HG03175 (cell line): ENCODE data around the gene FMNL2.

Experiments
- ATAC-seq: cut with Tn5 transposase; IDR thresholded peaks from one replicate; pipeline ENCODE4 v1.9.1; 2021; ENCODE audit warnings: mild to moderate bottlenecking, moderate library complexity; ENCODE audit not compliant: unreplicated experiment

FMNL2 gene

DNA sequence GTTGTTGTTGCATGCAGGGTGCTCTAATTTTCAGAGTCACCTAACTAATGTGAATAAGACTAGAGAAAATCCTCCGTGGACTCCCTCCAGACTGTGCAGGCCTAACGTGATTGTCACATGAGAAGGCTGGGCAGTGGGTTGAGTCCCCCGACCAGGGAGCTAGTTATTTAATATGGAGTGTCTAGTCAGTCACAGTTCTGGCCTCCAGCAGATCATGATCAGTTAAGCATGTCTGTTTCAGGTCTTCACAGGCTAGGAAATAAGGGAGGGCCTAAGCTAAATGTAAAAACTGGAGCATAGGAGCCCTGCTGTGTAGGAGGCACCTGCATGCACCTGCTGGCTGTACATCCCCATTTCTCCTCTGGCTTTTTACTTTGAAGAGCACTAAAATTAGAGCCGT is 295.5 kb downstream of the FMNL2 start:
- ATAC-seq: no peak

DNA sequence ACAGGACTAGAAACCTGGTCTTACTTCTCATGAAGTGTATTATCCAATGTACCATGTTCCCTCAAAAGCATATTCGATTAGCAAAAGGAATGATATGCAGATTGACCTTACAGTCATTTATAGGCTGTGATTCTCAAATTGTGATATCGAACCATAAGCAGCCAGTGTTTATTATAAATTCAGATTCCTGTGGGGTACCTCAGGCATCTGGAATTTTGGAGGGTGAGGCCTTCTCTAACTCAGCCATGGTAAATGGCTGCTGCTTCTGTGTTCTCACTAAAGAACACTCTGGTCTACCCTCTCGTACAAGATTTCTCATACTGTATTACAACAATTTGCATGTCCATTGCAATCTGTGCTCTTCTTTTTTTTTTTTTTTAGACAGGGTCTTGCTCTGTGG is 297.8 kb downstream of the FMNL2 start:
- ATAC-seq: no peak

DNA sequence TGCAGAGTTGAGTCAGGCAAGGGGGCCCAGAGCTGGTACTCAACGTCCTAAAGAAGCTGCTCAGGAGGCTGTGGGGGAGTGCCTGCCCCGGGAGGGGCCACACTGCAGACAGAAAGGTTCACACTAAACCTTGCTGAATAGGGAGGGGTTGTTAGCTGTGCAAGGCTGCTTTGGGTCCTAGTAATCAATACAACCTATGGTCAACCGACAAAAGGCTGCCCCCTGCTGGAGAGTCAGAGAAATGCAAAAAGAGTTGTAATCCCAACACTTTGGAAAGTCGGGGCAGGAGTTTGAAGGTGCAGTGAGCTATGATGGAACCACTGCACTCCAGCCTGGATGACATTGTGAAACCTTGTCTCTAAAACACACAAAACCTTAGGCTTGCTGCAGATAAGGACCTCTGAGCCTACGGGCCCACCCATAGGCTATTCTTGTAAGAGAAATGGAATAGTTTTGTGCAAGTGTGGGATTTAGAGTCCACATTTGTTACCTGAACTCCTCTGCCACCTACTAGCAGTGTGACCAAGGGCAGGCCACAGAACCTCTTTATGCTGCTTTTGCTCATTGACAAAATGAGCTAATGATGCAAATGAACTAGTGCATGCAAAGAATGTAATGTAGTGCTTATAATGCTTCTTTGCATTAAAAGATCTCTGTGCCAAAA is 300.8 kb downstream of the FMNL2 start:
- peak; percentile 64 for ATAC-seq

DNA sequence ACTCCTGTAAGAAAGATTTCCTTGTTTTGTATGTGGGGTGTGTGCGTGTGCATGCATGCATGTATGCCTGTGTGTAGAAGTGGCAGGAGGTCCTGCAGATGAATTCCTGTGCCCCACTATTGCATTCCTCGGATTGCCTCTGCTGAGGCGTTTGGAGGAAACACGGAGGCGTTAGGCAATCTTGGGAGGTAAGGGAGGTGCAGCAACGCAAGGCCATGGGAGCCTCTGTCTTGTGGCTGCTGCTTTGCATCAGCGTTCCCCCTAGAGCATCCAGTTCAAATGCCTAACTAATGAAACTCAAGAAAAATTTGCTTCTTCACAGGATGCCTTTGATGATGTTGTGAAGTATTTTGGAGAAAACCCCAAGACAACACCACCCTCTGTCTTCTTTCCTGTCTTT is 302.3 kb downstream of the FMNL2 start:
- no peak for ATAC-seq

DNA sequence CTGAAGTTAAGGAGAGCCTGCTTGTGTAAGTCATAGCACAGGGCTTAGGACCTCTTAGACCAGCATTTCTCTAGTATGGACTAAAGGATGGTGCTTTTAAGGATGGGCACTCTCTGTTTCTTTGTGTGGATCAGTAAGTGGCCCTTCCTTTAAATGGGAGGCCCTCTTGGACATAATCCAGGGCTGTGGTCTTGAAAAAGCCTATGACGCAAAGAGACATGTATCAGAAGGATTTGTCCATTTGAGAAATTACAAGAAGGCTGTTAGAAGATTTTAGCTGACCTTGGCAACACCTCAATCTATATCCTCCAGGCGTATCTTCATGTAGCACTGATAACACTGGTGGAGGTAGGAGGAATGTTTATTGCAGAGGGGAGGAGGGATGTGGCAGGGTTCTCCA is 303.1 kb downstream of the FMNL2 start:
- no peak for ATAC-seq

DNA sequence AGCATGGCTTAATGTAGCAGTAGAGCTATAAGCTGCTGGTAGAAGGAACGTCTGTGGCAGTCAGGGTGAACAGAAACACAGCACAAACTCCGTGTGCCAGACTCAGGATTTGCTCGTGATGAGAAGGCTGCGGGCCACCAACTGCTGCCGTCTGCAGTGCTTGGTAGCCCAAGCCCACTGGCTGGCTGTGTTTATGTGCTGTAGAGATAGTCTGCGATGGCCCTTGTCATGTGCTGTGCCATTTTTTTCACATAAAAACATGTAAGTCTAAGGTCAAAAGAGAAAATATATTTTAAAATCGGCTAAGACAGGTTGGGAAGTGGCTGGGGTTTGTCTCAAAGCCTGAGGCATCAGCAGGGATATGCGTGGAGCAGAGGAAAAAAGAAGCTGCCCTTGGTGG is 303.6 kb downstream of the FMNL2 start:
- no peak for ATAC-seq

DNA sequence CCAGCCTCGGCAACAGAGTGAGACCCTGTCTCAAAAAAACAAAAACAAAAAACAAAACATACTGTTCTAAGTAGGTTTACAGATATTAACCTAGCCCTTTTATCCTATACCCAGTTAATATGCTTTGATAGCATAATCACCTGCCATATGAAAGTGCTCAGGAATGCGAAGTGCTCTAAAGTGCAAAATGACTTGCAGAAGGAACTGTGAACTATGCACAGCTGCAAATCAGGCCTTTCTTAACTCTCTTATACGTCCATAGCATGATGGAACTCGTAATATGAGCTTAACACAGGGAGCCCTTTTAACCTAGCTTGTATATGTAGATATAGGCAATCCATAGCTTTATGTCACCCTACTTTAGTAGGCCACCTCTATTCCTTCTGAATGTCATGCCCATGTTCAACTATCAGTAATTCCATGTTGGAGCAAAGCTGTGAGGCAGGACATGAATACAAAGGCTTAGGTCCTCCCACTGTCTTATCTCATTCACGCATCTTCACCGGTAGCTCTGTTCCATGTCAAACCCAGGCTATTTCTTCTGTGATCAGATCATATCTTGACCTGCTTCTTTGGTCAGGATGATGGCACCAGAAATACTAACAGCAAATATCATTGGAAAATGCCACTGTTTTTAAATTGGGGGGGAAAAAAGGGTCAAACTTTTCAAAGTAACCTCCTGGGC is 309.4 kb downstream of the FMNL2 start:
- no peak for ATAC-seq

DNA sequence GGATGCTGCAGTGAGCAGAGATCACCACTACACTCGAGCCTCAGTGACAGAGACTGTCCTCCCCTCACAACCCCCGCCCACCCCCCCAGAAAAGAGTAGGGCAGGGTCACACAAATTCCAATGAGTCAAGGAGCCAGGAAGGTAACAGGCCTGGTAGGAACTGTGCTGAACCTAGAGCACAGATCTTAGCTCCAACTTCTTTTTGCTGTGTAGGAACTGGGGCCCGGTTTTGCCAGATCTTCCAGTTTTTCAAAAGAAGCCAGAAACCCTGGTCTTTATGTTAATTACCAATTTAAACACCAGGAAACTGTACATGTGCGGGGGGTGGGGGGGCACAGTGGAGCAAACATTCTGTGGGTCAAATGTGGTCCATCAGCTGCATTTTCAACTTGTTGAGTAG is 311.3 kb downstream of the FMNL2 start:
- no peak for ATAC-seq

DNA sequence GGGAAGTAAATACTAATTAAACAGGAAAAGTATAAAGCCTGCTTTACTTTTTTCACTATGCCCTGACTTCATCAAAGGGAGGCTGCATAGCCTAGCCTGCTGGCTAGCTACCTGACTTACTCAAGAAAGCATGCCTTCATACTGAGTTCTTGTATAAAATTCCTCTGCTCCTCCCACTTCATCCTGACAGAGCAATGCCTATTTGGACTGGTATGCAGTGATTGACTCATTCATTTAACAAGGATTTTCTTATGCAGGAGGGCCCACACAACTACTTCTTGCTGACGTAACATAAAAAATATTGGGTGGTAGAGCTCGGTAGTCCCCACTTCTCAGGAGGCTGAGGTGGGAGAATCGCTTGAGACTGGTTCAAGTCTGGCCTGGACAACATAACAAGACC is 311.8 kb downstream of the FMNL2 start:
- ATAC-seq: no peak

DNA sequence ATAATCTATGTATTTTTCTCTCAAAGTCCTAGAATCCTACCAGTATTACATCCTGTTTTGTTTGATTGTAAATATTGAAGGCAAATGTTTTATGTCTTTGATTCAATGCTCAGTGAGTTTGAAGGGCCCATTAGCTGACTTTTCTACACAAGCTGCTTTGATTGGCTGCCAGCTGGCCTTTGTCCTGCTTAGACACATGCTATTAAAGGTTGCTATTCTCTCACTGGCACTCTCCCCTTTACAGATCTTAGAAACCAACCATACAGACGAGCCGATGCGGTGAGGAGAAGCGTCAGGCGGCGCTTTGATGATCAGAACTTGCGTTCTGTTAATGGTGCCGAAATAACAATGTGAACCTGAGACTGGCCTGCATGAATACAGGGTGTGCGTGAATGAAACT is 312.6 kb downstream of the FMNL2 start:
- ATAC-seq: no peak

DNA sequence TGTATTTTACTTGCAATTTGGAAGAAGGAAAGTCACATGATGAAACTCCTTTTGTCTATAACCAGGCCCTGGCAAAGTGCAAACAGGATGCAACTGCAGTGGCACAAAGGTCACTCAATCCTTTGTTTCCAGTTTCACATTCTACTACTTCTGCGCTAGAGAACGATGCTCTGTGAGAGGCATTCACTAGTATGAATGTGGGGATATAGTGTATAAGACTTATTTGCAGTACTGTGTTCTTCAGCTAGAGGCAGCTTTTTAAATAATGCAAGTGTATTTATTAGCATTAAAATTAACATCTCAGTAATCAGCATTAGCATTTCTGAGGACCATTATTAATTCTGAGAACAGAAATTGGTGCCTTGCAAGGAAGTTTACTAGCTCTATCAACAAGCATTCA is 313.4 kb downstream of the FMNL2 start:
- ATAC-seq: no peak

DNA sequence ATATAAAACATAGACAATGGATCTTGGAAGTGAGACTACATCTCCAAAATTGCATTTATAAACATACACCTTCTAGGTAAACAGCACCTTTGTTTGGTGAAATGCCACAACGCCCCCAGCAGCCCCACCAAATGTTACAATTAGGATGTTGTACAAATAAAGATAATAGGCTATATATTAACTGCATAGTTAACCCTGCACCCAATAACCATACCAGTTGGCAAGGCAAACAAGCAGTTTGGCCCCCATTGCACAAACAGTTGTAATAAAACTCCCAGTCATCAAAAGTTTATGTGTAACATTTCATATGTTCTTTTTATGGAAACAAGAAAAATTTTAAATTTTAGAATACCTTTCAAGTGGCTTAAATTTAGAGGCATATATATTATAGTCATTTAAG is 315.0 kb downstream of the FMNL2 start:
- ATAC-seq: no peak

DNA sequence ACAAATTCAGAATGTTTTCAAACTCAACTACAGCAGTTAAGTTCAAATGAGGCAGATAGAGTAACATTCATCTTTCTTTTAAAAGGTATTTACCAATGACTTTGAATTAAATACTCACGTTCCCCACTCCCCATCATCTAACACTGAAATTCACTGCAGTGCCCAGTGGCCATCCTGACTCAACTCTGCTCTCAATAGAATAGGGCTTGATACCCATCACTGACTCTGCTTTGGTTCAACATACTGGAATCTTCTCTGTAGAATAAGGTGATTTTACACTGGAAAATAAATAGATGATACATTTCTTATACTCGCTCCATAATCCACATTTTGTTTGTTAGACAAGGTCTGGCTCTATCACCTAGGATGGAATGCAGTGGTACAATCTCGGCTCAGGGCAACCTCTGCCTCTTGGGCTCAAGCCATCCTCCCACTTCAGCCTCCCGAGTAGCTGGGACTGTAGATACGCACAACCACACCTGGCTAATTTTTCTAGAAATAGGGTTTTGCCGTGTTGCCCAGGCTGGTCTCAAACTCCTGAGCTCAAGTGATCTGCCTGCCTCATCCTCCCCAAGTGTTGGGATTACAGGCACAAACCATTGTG is 315.9 kb downstream of the FMNL2 start:
- no peak for ATAC-seq

DNA sequence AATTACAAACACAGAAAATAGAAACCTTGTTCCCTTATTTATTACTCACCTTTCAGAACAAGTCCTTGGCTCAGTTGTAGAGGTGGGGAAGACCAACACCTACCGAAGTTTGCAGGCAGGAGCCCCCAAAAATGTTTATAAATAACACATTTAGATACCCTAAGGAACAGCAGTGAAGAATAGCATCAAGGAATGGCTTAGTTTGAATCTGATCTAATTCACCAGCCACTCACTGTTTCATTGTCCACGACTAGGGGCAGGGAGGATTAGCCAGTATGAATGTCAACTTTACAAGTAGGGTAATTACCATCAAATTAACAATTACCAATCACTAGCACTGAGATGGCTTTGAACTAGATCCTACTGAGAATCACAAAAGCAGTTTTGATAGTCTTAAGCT is 316.9 kb downstream of the FMNL2 start:
- ATAC-seq: no peak

DNA sequence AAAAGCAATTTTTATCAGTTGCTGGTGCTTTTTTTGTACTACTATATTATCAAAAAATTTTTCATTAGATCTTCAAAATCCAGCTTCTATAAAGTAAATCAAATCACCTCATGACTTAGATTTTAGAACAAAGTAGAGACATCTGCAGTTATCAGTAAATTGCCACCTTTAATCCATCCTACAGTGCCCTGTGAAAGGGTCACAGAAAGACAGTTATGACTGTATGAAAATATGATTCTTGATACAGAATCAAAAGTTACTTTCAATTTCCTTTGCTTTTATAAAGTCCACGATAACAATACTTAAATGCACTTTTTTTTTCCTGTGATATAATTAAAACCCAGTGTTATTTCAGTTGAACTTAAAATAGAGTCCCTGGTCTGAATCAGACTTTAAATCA is 320.9 kb downstream of the FMNL2 start:
- ATAC-seq: peak; percentile 51

DNA sequence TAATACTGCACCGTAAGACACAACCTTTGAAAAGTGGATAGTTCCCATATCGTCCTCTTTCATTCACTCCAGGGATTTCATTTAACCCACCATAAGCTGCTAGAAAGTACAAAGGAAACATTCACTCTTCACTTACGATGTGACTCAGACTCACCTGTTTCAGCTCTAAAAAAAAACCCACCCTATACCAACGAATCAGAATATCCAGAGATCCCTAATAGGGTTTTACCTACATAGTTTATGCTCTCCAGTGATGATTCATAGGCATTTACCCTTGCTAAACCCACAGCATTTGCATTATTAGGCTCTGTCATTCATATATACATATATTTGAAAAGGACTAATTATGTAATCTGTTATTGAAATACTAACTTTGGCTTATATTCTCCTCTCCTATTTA is 322.1 kb downstream of the FMNL2 start:
- ATAC-seq: no peak

DNA sequence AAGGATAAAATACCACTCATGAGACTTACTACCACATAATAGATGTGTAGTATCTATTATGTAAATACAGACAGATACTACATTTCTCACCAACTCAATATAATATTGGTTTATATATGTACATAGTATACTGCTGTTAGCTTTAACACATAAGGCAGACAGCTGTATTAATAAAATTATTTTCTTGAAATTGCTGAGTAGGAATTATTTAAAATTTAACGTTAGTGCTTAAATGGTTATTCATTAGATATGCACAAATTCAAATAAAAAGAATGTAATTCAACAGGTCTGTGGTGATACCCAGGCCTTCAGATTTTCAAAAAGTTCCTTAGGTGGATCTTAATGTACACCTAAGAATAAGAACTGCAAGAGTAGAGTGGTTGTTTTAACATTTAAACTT is 323.2 kb downstream of the FMNL2 start:
- no peak for ATAC-seq

DNA sequence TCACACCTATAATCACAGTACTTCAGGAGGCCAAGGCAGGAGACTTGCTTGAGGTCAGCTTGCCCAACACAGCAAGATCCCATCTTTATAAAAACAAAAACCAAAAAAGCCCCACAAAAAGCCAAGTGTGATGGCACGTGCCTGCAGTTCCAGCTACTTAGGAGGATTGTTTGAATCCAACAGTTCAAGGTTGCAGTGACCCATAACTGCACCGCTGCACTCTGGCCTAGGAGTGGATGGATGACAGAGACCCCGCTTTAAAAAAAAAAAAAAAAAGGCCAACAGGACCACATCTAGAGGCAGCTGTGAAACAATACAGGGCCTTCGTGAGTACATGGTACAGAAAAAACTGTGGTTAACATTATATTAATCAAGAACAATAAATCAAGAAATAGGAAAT is 326.1 kb downstream of the FMNL2 start:
- no peak for ATAC-seq

DNA sequence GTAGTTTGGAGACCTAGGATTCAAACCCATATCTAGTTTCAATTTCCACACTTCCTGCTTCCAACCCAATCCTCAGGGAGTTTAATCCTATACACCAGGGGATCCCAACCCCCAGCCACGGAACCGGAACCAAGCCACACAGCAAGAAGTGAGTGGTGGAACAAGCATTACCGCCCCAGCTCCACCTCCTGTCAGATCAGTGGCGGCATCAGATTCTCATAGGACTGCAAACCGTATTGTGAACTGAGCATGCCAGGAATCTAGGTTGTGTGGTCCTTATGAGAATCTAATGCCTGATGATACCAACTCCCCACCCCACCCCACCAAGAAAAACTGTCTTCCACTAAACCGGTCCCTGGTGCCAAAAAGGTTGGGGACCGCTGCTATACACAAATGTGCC is 329.8 kb downstream of the FMNL2 start:
- no peak for ATAC-seq

DNA sequence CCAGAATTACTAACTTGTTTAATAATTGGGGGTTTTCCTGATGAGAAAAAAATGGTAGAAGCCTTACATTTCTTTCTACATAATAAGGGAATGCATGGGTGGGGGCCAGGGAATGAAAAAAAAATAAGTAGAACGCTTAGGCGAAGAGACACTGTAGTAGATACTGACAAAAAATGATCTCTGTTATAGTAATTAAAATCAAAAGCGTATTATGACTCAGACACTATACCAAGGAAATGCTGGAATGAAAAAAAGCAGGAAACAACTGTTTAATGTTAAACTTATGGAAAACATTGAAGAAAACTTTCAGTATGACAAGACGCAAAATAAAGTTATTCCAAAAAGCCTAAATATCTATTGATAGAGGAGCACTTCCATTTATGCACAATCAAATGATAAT is 339.4 kb downstream of the FMNL2 start:
- ATAC-seq: no peak

DNA sequence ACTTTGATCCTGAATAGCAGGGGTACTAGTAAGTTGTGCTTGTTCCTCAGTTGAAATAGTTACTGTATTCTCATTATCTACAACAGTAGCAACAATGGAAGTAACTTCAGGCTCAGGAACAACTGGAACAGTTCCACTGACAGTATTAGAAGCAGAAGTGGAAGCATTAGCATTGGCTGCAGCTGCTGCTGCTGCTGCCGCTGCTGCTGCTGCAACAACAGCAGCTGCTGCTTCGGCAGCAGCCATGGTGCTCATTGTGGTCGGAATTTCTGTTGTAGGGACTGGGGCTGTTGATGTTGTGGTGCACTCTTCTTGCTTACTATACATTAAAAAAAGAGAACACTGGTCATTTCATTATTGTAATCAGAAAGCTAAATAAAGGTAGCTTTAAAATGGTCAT is 341.5 kb downstream of the FMNL2 start:
- ATAC-seq: no peak

DNA sequence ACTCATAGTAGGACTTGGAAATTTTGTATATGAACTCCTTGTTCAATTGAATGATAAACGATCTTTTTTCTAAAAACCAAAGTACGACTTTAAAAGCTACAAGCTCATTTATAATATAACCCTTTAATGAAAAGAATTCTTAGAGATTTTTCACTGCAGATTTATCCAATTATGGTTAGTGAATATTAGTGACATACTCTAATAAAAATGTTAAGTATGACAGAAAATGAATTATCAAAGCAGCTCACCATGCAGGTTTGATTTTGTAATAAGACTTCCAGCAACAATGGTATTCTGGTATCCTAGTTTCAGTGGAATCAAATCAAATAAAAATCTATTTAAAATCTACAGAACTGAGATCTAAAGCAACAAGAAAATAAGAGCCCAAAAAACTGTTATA is 343.8 kb downstream of the FMNL2 start:
- ATAC-seq: no peak

DNA sequence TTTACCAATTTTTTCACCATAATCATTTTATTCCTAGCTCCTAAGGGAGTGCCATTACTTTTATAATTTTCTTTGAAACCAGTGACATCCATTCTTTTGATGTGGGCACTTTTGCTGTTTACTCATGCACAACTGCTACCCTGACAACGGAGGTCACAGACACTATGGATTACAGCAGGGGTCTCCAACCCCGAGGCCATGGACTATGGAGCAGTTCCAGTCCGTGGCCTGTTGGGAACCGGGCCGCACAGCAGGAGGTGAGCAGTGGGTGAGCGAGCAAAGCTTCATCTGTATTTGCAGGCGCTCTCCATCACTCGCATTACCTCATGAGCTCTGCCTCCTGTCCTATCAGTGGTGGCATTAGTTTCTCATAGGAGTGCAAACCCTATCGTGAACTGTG is 347.7 kb downstream of the FMNL2 start:
- no peak for ATAC-seq
